Activated CD8-positive, alpha-beta T cell treated with anti-CD3 and anti-CD28 coated beads, Interleukin-2, amount 10 ng/mL, durations not matched to agents 7 days and 5 days (primary cell): Measurements from ENCODE around the gene FAM25C. TPM values are rescaled to one million over a fixed set of nuclear protein-coding genes. Genes with fewer than 3 reads are reported as not detected.
"Not testable (repeated sequence)": the region's sequence is repeated elsewhere in the genome, so short reads cannot be mapped to it uniquely, and the experiment has no call there.

Source experiments
- ATAC-seq: fragments of 150-1000 bp; cut with Tn5 transposase; one replicate; pipeline ENCODE4 v1.10.0; 2021; ENCODE audit warnings: moderate library complexity
- CTCF ChIA-PET: fragments of 350-600 bp; sonication (Branson Sonifier 250); formaldehyde crosslinking; loops from one replicate; lab custom pipeline; 2021; ENCODE audit warnings: antibody characterized with exemption; lab: Charles Lee
- POLR2A ChIA-PET: fragments of 350-600 bp; sonication (Branson Sonifier 250); formaldehyde crosslinking; loops from one replicate; lab custom pipeline; 2021; ENCODE audit warnings: antibody characterized with exemption; lab: Charles Lee
- DNase-seq: peaks from one replicate; pipeline ENCODE4 v3.0.0-alpha.2; 2020
- H3K27ac Mint-ChIP-seq: one replicate; pipeline ENCODE4 v1.8.0; 2021; ENCODE audit warnings: mild to moderate bottlenecking, mixed read lengths
- H3K27me3 Mint-ChIP-seq: one replicate; pipeline ENCODE4 v1.8.0; 2021; ENCODE audit warnings: low read depth, mixed read lengths
- H3K36me3 Mint-ChIP-seq: one replicate; pipeline ENCODE4 v1.8.0; 2021; ENCODE audit warnings: low read depth, mixed read lengths
- H3K4me1 Mint-ChIP-seq: one replicate; pipeline ENCODE4 v1.8.0; 2021; ENCODE audit warnings: low read depth, mixed read lengths
- H3K4me3 Mint-ChIP-seq: one replicate; pipeline ENCODE4 v1.8.0; 2021; ENCODE audit warnings: mild to moderate bottlenecking, mixed read lengths
- H3K9me3 Mint-ChIP-seq: one replicate; pipeline ENCODE4 v1.8.0; 2022; ENCODE audit warnings: mixed read lengths; ENCODE audit not compliant: insufficient read depth
- total RNA-seq, 2 experiments: library from RNA; stranded (reverse); gene quantifications; one replicate each; pipeline ENCODE4 v1.2.3, GENCODE V29; 2021

The FAM25C gene
- total RNA-seq, 2 experiments from 2014 or later, result not detected

DNA sequence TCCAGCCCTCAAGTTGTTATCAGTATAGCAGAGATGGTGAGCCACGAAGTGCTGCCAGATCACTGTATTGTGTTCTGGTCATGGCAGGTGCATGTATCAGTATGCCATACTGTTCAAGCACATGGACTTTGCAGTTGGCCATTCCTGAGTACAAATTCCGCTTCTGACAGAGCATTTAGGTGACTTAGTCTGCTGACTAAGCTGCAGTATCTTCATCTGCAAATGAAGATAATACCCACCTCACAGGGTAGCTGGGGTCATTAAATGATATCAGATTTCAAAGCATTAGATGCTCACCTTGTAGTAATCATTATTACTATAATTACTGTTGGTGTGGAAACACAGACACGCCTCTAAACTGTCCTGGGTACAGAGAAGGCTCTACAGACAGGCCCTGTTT, 24.2 kb downstream of the FAM25C start:
- CTCF ChIA-PET, ATAC-seq, DNase-seq, H3K4me1 Mint-ChIP-seq, POLR2A ChIA-PET, H3K36me3 Mint-ChIP-seq, H3K9me3 Mint-ChIP-seq, H3K4me3 Mint-ChIP-seq, H3K27ac Mint-ChIP-seq, H3K27me3 Mint-ChIP-seq: not testable (repeated sequence)

DNA sequence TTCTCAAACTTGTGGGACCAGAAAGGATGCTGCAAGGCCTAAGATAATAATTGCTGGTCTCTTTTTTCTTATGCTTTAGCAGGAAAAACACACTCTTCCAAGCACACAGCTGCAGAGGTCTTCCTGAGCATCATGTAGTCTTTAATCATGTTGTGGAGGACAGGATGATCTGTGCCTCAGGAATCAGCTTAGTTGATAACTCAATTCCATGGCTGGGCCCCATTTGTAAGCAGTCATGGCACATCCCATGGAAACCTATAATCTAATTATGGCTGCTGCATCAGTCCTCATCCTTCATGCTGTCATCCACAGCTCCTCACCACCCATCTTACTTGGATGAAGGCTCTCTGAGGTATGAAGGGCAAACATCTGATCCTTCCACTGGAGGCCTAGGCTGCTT, 26.5 kb downstream of the FAM25C start:
- H3K4me1 Mint-ChIP-seq, POLR2A ChIA-PET, H3K27me3 Mint-ChIP-seq, ATAC-seq, DNase-seq, H3K9me3 Mint-ChIP-seq, H3K36me3 Mint-ChIP-seq, CTCF ChIA-PET, H3K27ac Mint-ChIP-seq, H3K4me3 Mint-ChIP-seq: not testable (repeated sequence)

DNA sequence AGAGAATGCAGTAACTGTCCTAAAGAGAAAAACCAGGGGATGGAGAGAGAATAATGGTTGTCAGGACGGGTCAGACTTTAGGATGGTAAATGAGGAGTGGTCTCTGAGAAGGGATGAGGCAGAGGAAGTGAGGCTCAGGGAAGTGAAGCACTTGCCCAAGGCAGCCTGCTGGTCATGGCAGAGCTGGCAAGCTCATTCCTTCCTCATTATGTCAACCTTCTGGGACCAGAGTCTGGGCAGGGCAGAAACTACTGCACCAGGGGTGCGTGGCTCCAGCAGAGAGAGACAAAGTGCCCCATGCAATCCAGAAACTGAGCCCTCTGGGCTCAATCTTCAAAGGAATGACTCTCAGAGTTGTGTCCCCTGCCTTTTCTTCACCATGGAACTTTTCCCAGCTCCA, 27.5 kb downstream of the FAM25C start:
- H3K4me3 Mint-ChIP-seq, H3K4me1 Mint-ChIP-seq, DNase-seq, POLR2A ChIA-PET, H3K9me3 Mint-ChIP-seq, H3K36me3 Mint-ChIP-seq, CTCF ChIA-PET, H3K27me3 Mint-ChIP-seq, ATAC-seq, H3K27ac Mint-ChIP-seq: not testable (repeated sequence)

DNA sequence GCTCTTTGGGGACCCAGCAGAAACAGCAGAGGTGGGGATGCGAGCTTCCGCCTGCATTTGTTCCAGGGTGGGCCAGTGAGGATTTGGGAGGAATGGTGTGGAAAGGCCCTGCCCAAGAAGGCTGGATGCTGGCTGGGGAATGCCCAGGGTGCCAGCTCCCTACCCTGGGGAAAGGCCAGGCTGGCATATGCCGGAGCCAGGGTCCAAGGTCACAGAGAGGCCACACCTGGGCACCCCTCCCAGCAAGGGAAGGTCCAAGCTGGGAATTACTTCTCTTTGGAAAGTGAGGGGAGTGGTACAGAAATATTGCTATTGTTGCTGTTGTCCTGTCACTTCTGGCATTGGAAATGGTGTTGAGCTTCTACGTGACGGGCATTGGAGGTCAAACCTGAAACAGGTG, 28.0 kb downstream of the FAM25C start:
- CTCF ChIA-PET, H3K9me3 Mint-ChIP-seq, H3K27me3 Mint-ChIP-seq, H3K36me3 Mint-ChIP-seq, ATAC-seq, DNase-seq, H3K4me3 Mint-ChIP-seq, POLR2A ChIA-PET, H3K27ac Mint-ChIP-seq, H3K4me1 Mint-ChIP-seq: not testable (repeated sequence)

DNA sequence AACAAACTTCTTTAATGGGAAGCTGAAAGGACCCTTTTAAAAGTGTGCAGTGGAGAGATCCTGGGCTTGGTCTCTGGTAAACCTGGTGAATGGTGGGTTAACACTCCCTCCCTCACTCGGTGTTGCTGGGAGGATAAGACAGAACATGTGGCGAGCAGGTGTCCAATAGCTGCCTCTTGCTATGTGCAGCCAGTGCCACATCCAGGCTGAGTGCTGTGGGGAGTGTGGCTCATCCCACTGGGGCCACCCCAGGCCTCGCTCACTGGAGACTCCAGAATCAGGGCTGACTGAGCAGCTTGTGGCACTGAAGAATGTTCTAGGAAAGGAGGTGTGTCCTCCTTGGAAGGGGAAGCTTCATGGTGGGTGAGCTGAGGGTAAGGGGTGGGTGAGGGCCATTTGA, 29.5 kb downstream of the FAM25C start:
- H3K4me3 Mint-ChIP-seq, CTCF ChIA-PET, POLR2A ChIA-PET, DNase-seq, H3K9me3 Mint-ChIP-seq, ATAC-seq, H3K27me3 Mint-ChIP-seq, H3K4me1 Mint-ChIP-seq, H3K36me3 Mint-ChIP-seq, H3K27ac Mint-ChIP-seq: not testable (repeated sequence)

DNA sequence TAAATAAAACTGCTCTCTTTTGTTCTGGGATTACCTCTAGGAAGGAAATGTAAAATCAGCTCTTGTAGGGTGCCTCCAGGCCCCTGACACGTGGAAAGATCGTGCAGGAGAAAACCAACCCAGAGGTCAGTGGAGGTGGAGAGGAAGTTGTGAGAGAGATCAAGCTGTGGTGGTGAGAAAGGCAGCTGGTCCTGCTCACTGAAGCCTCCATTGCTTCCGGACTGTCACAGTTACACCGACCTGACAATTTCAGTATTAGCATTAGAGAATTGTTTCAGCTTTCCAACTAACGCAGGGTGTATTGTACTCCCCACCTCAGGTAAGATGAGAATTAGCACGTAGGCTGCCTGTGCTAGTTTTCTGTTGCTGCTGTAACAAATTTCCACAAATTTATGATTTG, 30.6 kb downstream of the FAM25C start:
- H3K36me3 Mint-ChIP-seq, H3K4me3 Mint-ChIP-seq, POLR2A ChIA-PET, CTCF ChIA-PET, DNase-seq, H3K4me1 Mint-ChIP-seq, ATAC-seq, H3K27me3 Mint-ChIP-seq, H3K9me3 Mint-ChIP-seq, H3K27ac Mint-ChIP-seq: not testable (repeated sequence)

DNA sequence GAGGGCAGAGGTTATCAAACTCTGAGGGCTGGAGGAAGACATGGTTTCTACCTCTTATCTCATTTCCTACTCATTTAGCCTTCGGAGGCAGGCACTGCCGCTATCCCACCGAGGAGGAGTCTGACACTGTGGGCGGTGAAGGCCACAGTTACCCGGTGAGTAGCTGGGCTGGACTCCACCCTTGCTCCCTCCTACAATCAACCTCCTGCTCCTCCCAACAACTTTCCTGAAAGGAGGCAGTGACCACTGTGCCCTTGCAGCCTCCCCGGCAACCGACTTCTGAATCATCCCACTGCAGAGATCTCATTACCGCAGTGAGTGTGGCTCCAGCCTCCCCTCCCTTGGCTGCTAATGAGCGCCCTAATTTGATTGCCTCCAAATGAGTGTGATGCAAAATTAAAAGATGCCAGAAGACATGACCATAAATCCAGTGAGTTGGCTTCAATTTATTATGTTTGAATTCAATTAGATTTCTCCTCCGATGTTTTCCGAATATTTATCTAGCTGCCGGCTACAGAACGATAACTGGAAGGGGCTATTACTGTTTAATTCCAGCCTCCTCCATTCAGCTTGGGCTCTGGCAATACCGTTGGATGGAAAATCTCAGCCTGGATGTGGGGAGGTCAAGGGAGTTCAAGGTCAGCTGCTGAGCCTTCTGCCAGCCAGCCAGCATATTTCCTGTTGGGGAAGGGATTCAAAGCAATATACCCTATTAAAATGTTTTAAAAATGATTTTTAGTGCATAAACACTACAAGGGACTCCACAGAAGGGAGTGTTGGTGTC, 35.1 kb downstream of the FAM25C start:
- POLR2A ChIA-PET, H3K27me3 Mint-ChIP-seq, H3K9me3 Mint-ChIP-seq, H3K36me3 Mint-ChIP-seq, CTCF ChIA-PET, ATAC-seq, DNase-seq, H3K27ac Mint-ChIP-seq, H3K4me1 Mint-ChIP-seq, H3K4me3 Mint-ChIP-seq: not testable (repeated sequence)

DNA sequence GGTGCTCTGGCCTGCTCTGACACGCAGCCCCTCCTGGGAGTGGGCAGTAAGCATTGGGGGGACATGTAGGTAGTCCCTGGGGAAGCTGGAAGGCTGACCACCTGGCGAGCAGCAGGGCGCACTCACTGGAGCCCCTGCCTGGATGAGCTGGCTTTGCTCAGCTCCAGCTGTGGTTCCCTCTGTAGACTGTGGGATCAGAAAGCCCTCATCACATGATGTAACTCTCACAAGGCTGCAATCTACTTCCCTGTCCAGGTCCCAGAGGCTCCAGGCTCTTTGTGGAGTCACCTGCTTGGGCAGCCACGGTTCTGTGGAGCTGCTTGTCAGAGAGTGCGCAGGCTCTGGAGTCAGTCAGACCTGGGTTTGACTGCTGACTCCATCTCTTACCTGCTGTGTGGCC, 36.8 kb downstream of the FAM25C start:
- H3K27ac Mint-ChIP-seq, DNase-seq, H3K9me3 Mint-ChIP-seq, H3K4me1 Mint-ChIP-seq, ATAC-seq, H3K36me3 Mint-ChIP-seq, POLR2A ChIA-PET, CTCF ChIA-PET, H3K27me3 Mint-ChIP-seq, H3K4me3 Mint-ChIP-seq: not testable (repeated sequence)

DNA sequence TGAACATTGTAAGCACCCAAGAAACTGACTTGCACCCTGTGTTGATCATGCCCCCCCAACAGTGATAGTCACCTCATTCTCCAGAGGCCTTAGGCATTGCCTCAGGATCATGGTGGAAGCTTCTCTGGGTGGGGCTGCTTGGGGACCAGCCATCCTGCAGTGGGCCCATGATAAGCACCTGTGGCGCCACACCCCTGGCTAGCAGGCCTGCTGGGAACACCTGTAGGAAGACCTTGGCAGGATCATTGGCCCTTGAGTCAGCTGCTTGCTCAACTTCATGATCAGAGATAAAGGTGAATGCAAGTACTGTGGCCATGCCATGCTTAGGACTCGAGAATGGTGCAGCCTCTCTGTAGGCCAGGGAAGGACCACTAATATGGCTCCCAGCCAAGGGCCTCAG, 38.9 kb downstream of the FAM25C start:
- H3K4me3 Mint-ChIP-seq, DNase-seq, H3K36me3 Mint-ChIP-seq, H3K27me3 Mint-ChIP-seq, H3K4me1 Mint-ChIP-seq, CTCF ChIA-PET, H3K9me3 Mint-ChIP-seq, POLR2A ChIA-PET, ATAC-seq, H3K27ac Mint-ChIP-seq: not testable (repeated sequence)

DNA sequence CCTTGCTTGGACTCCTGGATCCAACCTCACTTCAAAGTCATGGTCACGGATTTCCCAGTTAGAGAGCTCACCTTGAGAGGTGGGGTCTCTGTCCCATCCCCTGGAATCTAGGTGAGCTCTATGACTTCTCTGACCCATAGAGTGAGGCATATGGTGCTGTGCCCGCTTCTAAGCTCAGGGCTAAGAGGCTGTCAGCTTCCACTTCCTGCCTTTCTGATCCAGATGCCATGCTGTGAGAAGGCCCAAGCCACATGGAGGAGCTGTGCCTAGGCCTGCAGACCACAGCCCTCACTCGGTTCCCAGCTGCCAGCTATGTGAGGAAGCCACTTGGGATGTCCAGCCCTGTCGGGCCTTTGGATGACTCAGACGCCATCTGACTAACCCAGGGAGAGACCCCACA, 39.9 kb downstream of the FAM25C start:
- H3K27ac Mint-ChIP-seq, H3K9me3 Mint-ChIP-seq, H3K4me3 Mint-ChIP-seq, H3K36me3 Mint-ChIP-seq, DNase-seq, H3K27me3 Mint-ChIP-seq, CTCF ChIA-PET, ATAC-seq, H3K4me1 Mint-ChIP-seq, POLR2A ChIA-PET: not testable (repeated sequence)

DNA sequence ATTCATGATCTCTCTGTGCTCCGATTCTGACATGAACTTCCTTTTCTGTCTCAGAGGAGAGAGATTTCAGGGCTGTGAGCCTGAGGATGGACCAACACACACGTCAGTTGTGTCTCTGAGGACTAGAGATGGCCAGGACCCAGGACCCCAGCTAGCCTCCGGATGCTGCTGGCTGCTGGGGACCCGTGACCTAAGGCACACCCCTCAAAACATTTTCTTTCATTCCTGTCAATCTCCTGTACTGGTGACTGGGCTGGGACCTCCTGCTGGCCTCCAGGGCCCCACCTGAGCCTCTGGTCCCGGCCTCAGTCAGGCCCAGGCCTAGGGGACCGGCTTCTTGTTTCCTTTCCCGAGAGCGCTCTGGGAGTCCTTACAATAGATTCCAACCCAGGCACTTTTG, 42.4 kb downstream of the FAM25C start:
- H3K27ac Mint-ChIP-seq, ATAC-seq, H3K36me3 Mint-ChIP-seq, H3K4me1 Mint-ChIP-seq, H3K4me3 Mint-ChIP-seq, H3K27me3 Mint-ChIP-seq, CTCF ChIA-PET, DNase-seq, H3K9me3 Mint-ChIP-seq, POLR2A ChIA-PET: not testable (repeated sequence)

DNA sequence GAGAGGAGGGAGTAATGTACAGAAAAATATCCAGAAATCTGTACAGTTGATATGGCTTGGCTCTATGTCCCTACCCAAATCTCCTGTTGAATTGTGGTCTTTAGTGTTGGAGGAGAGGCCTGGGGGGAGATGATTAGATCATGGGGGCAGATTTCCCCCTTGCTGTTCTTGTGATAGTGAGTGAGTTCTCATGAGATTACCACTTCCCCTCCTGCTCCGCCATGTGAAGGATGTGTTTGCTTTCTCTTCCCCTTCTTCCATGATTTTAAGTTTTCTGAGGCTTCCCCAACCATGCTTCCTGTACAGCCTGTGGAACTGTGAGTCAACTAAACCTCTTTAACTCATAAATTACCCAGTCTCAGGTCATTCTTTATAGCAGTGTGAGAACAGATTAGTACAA, 52.2 kb downstream of the FAM25C start:
- ATAC-seq, H3K36me3 Mint-ChIP-seq, POLR2A ChIA-PET, H3K27me3 Mint-ChIP-seq, DNase-seq, H3K4me1 Mint-ChIP-seq, H3K4me3 Mint-ChIP-seq, H3K9me3 Mint-ChIP-seq, H3K27ac Mint-ChIP-seq, CTCF ChIA-PET: not testable (repeated sequence)
